HepG2 (cell line): ENCODE measurements around the gene CDAN1. TPM values are rescaled to one million over a fixed set of nuclear protein-coding genes. Genes with fewer than 3 reads are reported as not detected.

Experiments used
- ATAC-seq: fragments of 200-7000 bp; cut with Tn5 transposase; 3 replicates; pipeline ENCODE4 v1.9.1; 2020; ENCODE audit warnings: mild to moderate bottlenecking, moderate library complexity
- BruUV-seq: library from RNA; stranded (reverse); fragments of 400-500 nt; replicated peaks from 2 replicates; lab custom pipeline; 2021; lab: Mats Ljungman, UMichigan
- CTCF ChIA-PET: fragments of 300-600 bp; formaldehyde crosslinking; extraction: SDS; loops from one replicate; lab custom pipeline; 2021; ENCODE audit warnings: low total read pairs, inconsistent platforms, low intra/inter-chr PET ratio; lab: Yijun Ruan, JAX
- POLR2A ChIA-PET: fragments of 350-600 bp; sonication (Branson Sonifier 250); formaldehyde crosslinking; loops from one replicate; lab custom pipeline; 2020; ENCODE audit warnings: antibody characterized with exemption, inconsistent platforms; lab: Yijun Ruan, JAX
- DNase-seq: peaks from one replicate; pipeline ENCODE4 v3.0.0-alpha.2; 2015; ENCODE audit warnings: low spot score
- FAIRE-seq: peaks from 3 replicates; lab custom pipeline; 2011; peaks lifted over from hg19 to GRCh38; lab: Jason Lieb, UNC
- H2AFZ ChIP-seq: one replicate; pipeline ENCODE4 v1.6.1; 2011; ENCODE audit warnings: low read length, inconsistent platforms
- H3K27ac ChIP-seq: fragments of 300-600 bp; 3 replicates; pipeline ENCODE4 v1.8.0; 2011; ENCODE audit warnings: mixed run types, mild to moderate bottlenecking, mixed read lengths, low read length, inconsistent platforms; ENCODE audit not compliant: insufficient read depth; ENCODE audit errors: extremely low read length
- H3K27me3 ChIP-seq, 2 experiments: fragments of 200-600 bp in 1 of 2; 2 replicates in 1 of 2; 3 replicates in 1 of 2; pipeline versions ENCODE4 v1.6.0 to v1.8.0; 2011; ENCODE audit warnings: low read length in 2 of 2, mild to moderate bottlenecking in 2 of 2, moderate library complexity in 2 of 2, inconsistent platforms in 1 of 2; ENCODE audit not compliant: insufficient read depth in 2 of 2, control insufficient read depth in 1 of 2
- H3K36me3 ChIP-seq, 2 experiments: fragments of 200-600 bp in 1 of 2; replicated peaks in 1 of 2; 2 replicates in 1 of 2; 3 replicates in 1 of 2; pipeline versions ENCODE4 v1.5.1 to v1.8.0; 2011; ENCODE audit warnings: low read length in 2 of 2, inconsistent platforms in 1 of 2; ENCODE audit not compliant: insufficient read depth in 2 of 2, control insufficient read depth in 1 of 2
- H3K4me1 ChIP-seq: 2 replicates; pipeline ENCODE4 v1.5.1; 2012; ENCODE audit warnings: low read length, inconsistent platforms; ENCODE audit not compliant: insufficient read depth
- H3K4me2 ChIP-seq: 2 replicates; pipeline ENCODE4 v1.6.0; 2011; ENCODE audit warnings: low read depth, low read length, inconsistent platforms
- H3K4me3 ChIP-seq, 3 experiments: fragments of 200-600 bp in 1 of 3; sonication (generic), shearing (Covaris generic) in 1 of 3; replicated peaks in 1 of 3; 2 replicates each; pipeline ENCODE4 v1.5.1; 2011 to 2016; ENCODE audit warnings: low read length in 3 of 3, inconsistent platforms in 2 of 3, low read depth in 2 of 3, mild to moderate bottlenecking in 2 of 3, control low read depth in 1 of 3, mixed read lengths in 1 of 3; ENCODE audit not compliant: insufficient read depth in 1 of 3
- H3K79me2 ChIP-seq: one replicate; pipeline ENCODE4 v1.6.1; 2011; ENCODE audit warnings: low read length, inconsistent platforms; ENCODE audit not compliant: insufficient read depth
- H3K9ac ChIP-seq: 2 replicates; pipeline ENCODE4 v1.6.0; 2011; ENCODE audit warnings: mild to moderate bottlenecking, low read depth, low read length, inconsistent platforms; ENCODE audit not compliant: insufficient read depth
- H3K9me3 ChIP-seq: 2 replicates; pipeline ENCODE4 v1.5.1; 2012; ENCODE audit warnings: mild to moderate bottlenecking, low read length
- H4K20me1 ChIP-seq: 2 replicates; pipeline ENCODE4 v1.6.0; 2011; ENCODE audit warnings: inconsistent platforms, mild to moderate bottlenecking, low read length, moderate library complexity; ENCODE audit not compliant: insufficient read depth
- FOXC1 ChIP-seq: sonication (generic); formaldehyde crosslinking; IDR thresholded peaks from 2 replicates; pipeline ENCODE4 v1.8.0; 2022; ENCODE audit warnings: mild to moderate bottlenecking, missing genetic modification reagents, borderline replicate concordance
- HCFC1 ChIP-seq: fragments of 150-350 bp; IDR thresholded peaks from 2 replicates; pipeline ENCODE4 v1.6.1; 2014; ENCODE audit warnings: low read depth, low read length
- KDM5A ChIP-seq: fragments of 200-600 bp; sonication (generic); IDR thresholded peaks from 2 replicates; pipeline ENCODE4 v1.7.0; 2018; ENCODE audit warnings: antibody characterized with exemption, mild to moderate bottlenecking, low read length, borderline replicate concordance
- KMT2B ChIP-seq: IDR thresholded peaks from 2 replicates; pipeline ENCODE4 v1.6.1; 2016; ENCODE audit warnings: missing genetic modification reagents, missing compliant biosample characterization
- MAF1 ChIP-seq: sonication (generic); formaldehyde crosslinking; IDR thresholded peaks from 2 replicates; pipeline ENCODE4 v1.5.0; 2020; ENCODE audit warnings: missing genetic modification reagents, borderline replicate concordance
- NCOA2 ChIP-seq: sonication (generic); formaldehyde crosslinking; IDR thresholded peaks from 2 replicates; pipeline ENCODE4 v1.8.0; 2022; ENCODE audit warnings: inconsistent platforms
- RARG ChIP-seq: sonication (generic); formaldehyde crosslinking; IDR thresholded peaks from 2 replicates; pipeline ENCODE4 v1.4.0; 2020; ENCODE audit warnings: low read depth, mild to moderate bottlenecking, missing genetic modification reagents
- SP140L ChIP-seq: sonication (generic); formaldehyde crosslinking; IDR thresholded peaks from 2 replicates; pipeline ENCODE4 v1.4.0; 2020; ENCODE audit warnings: missing genetic modification reagents, borderline replicate concordance
- SRF ChIP-seq: IDR thresholded peaks from 2 replicates; pipeline ENCODE4 v1.6.1; 2011; ENCODE audit warnings: mild to moderate bottlenecking, low read depth, low read length, moderate library complexity
- TBX2 ChIP-seq: sonication (generic); formaldehyde crosslinking; IDR thresholded peaks from 2 replicates; pipeline ENCODE4 v1.5.0; 2020; ENCODE audit warnings: missing genetic modification reagents, mild to moderate bottlenecking, borderline replicate concordance
- TIGD3 ChIP-seq: sonication (generic); formaldehyde crosslinking; IDR thresholded peaks from 2 replicates; pipeline ENCODE4 v1.5.1; 2020; ENCODE audit warnings: mild to moderate bottlenecking, missing genetic modification reagents, borderline replicate concordance
- ZNF143 ChIP-seq: sonication (generic); formaldehyde crosslinking; IDR thresholded peaks from 2 replicates; pipeline ENCODE4 v1.4.0; 2020; ENCODE audit warnings: missing genetic modification reagents
- ZNF567 ChIP-seq: sonication (generic); formaldehyde crosslinking; IDR thresholded peaks from 2 replicates; pipeline ENCODE4 v1.8.1; 2023; ENCODE audit warnings: mild to moderate bottlenecking, missing genetic modification reagents, borderline replicate concordance
- ZNF570 ChIP-seq: sonication (generic); formaldehyde crosslinking; IDR thresholded peaks from 2 replicates; pipeline ENCODE4 v1.4.0; 2020; ENCODE audit warnings: mild to moderate bottlenecking, missing genetic modification reagents, borderline replicate concordance
- ZNF598 ChIP-seq: sonication (generic); formaldehyde crosslinking; IDR thresholded peaks from 2 replicates; pipeline ENCODE4 v1.5.1; 2020; ENCODE audit warnings: mild to moderate bottlenecking, missing genetic modification reagents, borderline replicate concordance
- ZNF660 ChIP-seq: sonication (generic); formaldehyde crosslinking; IDR thresholded peaks from 2 replicates; pipeline ENCODE4 v1.5.1; 2020; ENCODE audit warnings: mild to moderate bottlenecking, low read depth, missing genetic modification reagents, borderline replicate concordance
- ZNF83 ChIP-seq: sonication (generic); formaldehyde crosslinking; IDR thresholded peaks from 2 replicates; pipeline ENCODE4 v1.4.0; 2020; ENCODE audit warnings: missing genetic modification reagents, mild to moderate bottlenecking, borderline replicate concordance
- WGBS: methylation state at CpG from one replicate; pipeline ENCODE4 v1.1.6; 2017; ENCODE audit warnings: low lambda C conversion rate; 5-methylcytosine and 5-hydroxymethylcytosine counted together
- in situ Hi-C: cut with HindIII; loops from 2 replicates; pipeline ENCODE4 v1.10.0; 2017; ENCODE audit warnings: low pct_unique_long_range_greater_than_20kb; ENCODE audit not compliant: extremely low pct_ligation_motif_present
- intact Hi-C: fragments of 100-400 bp; cut with micrococcal nuclease; formaldehyde crosslinking; loops from one replicate; pipeline ENCODE4 v1.10.0; 2022; ENCODE audit not compliant: unreplicated experiment
- polyA plus RNA-seq, 8 experiments: library from polyadenylated mRNA; depleted of rRNA in 3 of 8; stranded (reverse) in 7 of 8; unstranded in 1 of 8; fragments of >200 nt; fragmentation: Illumina TruSeq in 4 of 8; extraction: Trizol in 4 of 8; gene quantifications; 2 replicates each; pipeline versions ENCODE4 v1.2.1 to v1.2.3, GENCODE V29; 2011 to 2016; ENCODE audit warnings: low read depth in 4 of 8, missing spikeins in 1 of 8, mixed read lengths in 1 of 8; ENCODE audit not compliant: insufficient read depth in 1 of 8
- total RNA-seq, 5 experiments: library from RNA; depleted of rRNA; stranded (reverse); fragments of >200 nt; fragmentation: Illumina TruSeq; extraction: Trizol; gene quantifications; 2 replicates each; pipeline ENCODE4 v1.2.3, GENCODE V29; 2016; ENCODE audit warnings: low read depth in 1 of 5
- TF ChIP-seq, protein P1 (sequence below): sonication (generic); formaldehyde crosslinking; IDR thresholded peaks from 2 replicates; pipeline ENCODE4 v1.4.0; 2020; ENCODE audit warnings: missing genetic modification reagents, mild to moderate bottlenecking, borderline replicate concordance

Gene CDAN1
- total and polyA plus RNA-seq, 2 of the 13 experiments (the other 11 are each of a cell fraction or from before 2014, with no cell fraction given): 5.0 to 16.1 TPM

DNA sequence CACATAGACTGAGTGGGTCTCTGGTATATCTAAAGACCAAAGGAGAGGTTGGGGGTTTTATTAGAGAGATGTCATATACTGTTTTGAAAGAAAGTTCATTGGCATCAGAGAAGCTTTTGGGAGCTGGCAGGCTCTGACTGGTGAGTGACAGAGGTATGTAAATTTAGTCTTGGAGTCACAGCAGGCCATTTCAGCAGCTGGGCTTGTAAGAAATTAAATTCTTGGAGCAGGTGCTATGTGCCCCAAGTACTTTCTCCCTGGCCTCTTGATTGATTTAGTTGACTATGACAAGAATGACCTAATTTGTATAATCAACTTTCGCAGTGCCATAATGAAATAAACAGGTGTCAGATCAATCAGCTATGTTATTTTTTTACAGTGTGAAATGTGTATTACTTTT, 47.8 kb upstream of the CDAN1 start:
- Histone ChIP-seq H3K4me2 (no peak overlapping the region), H3K9me3 (no peaks in the 10 kb centered on the region), H3K27me3 (no peaks in the 10 kb centered on the region), H2AFZ (no peak overlapping the region), H3K4me3 (no peak overlapping the region), H4K20me1 (no peaks in the 10 kb centered on the region), H3K27ac (no peak overlapping the region), H3K79me2 (no peaks in the 10 kb centered on the region), H3K4me1 (no peaks in the 10 kb centered on the region), H3K9ac (no peak overlapping the region), H3K36me3 (peaks cover 0 to 5% of the 10 kb centered on the region in 2 experiments; a peak in 1 of 5 replicates)
- FAIRE-seq (no peak), DNase-seq (no peak), ATAC-seq (no peak)
- POLR2A ChIA-PET: no interaction called here
- TF ChIP-seq SP140L (no peak), ZNF143 (CRISPR knock-in tag) (no peak), ZNF570 (CRISPR knock-in tag) (no peak)
- CTCF ChIA-PET: no interaction called here
- intact Hi-C loops: no loop called here
- in situ Hi-C loops: no loop called here
- BruUV-seq: no TSS peak
- 96% methylated on average over 1 of the region's 1 CpG for WGBS

- intact Hi-C loops: no loop called here
- no TSS peak for BruUV-seq
- Histone ChIP-seq H3K9me3 (no peaks in the 10 kb centered on the region), H3K79me2 (no peaks in the 10 kb centered on the region), H3K4me3 (no peak overlapping the region), H3K4me1 (no peaks in the 10 kb centered on the region), H3K36me3 (peaks cover 0 to 5% of the 10 kb centered on the region in 2 experiments; a peak in 1 of 5 replicates), H3K27me3 (no peaks in the 10 kb centered on the region), H3K9ac (no peak overlapping the region), H2AFZ (no peak overlapping the region), H4K20me1 (no peaks in the 10 kb centered on the region), H3K27ac (no peak overlapping the region), H3K4me2 (no peak overlapping the region)
- FAIRE-seq: no peak
- TF ChIP-seq FOXC1: no peak
- TF ChIP-seq RARG: no peak
- TF ChIP-seq, protein P1, sequence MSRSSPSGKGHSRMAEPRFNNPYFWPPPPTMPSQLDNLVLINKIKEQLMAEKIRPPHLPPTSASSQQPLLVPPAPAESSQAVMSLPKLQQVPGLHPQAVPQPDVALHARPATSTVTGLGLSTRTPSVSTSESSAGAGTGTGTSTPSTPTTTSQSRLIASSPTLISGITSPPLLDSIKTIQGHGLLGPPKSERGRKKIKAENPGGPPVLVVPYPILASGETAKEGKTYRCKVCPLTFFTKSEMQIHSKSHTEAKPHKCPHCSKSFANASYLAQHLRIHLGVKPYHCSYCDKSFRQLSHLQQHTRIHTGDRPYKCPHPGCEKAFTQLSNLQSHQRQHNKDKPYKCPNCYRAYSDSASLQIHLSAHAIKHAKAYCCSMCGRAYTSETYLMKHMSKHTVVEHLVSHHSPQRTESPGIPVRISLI (CRISPR knock-in tag): no peak
- no peak for TF ChIP-seq ZNF83 (CRISPR knock-in tag)
- TF ChIP-seq TIGD3 (CRISPR knock-in tag): no peak
- TF ChIP-seq TBX2: no peak
- TF ChIP-seq ZNF660: no peak
- TF ChIP-seq HCFC1: no peak
- no peak for TF ChIP-seq MAF1 (CRISPR knock-in tag)
- no peak for TF ChIP-seq KMT2B (CRISPR knock-in tag)
- no peak for TF ChIP-seq KDM5A
- no peak for TF ChIP-seq ZNF567 (CRISPR knock-in tag)
- TF ChIP-seq SRF: no peak
- no peak for TF ChIP-seq NCOA2 (CRISPR knock-in tag)
- no peak for TF ChIP-seq ZNF598 (CRISPR knock-in tag)
- DNase-seq: no peak
- ChIA-PET CTCF (no interaction called here), POLR2A (no interaction called here)
- in situ Hi-C loops: no loop called here
- no peak for ATAC-seq
- 89% methylated on average over 4 of the region's 4 CpGs for whole genome bisulfite sequencing
These were observed 45.8 kb upstream of the CDAN1 start for GRCh38 chr15:42782716-42783115.
